Metanephros (tissue), 1 donor: ENCODE measurements around the gene MAP3K9. TPM values are rescaled to one million over a fixed set of nuclear protein-coding genes. Genes with fewer than 3 reads are reported as not detected.

ENCODE experiments used
- total RNA-seq: library from RNA; depleted of rRNA; stranded (reverse); fragments of >200 nt; gene quantifications from one replicate; pipeline ENCODE4 v1.2.3, GENCODE V29; 2014

Gene MAP3K9
- total RNA-seq: 4.0 TPM

DNA sequence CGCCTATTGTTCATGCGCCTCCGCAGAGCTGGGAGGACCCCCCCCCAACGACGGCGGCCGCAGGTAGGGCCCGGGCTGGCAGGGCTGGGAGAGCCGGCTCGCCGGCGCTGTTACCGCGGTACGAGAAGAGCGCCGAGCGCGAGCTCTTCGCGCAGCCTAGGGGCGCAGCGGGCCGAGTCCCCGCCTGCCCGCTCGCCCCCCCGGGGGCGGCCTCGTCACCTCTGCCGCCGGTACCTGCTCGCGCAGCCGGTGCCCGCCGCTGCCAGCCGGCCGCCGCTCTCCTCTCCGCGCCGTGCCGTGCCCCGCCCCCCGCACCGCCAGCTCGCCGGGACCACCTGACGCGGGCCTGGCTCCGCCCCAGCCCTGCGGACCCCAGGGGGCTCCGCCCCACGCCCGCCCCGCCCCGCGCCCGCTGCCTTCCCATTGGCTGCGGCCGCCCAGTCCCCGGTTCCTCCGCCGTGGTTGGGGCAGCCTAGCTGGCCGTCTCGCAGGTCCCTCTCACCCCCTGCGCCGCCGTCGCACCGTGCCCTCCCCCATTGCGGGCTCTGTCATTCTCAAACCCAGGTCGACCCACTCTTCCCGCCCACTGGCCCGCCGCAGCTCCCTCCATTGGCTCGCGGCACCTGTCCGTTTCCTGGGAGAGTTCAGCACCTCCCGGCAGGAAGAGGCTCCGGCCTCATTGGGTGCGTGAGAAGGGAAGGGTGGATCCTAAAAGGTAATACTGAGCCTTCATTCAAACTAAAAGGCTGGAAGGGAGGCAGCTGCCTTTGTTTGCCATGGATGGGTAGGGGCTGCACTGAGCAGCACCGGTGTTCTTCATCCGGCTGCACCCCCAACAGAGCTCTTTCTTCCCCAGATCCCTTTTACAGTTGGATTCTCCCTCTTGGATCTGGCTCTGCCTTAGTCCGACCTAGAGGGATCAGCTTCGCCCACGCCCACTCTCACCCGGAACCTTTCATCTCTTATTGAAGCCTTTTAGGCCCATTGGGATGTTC is at the start of gene MAP3K9:
Gene MAP3K9 (minus strand): TSS at position 289 of the 995 bp plus-strand sequence. CDS start 342 bp downstream, outside the sequence.

Other genes starting within 250 kb of the MAP3K9 start
- 44.8 TPM for gene MED6, start 208.9 kb downstream of the MAP3K9 start, total RNA-seq
- gene TTC9, start 167.6 kb downstream of the MAP3K9 start, total RNA-seq: 1.8 TPM
- gene PCNX1, start 97.9 kb upstream of the MAP3K9 start, total RNA-seq: 85.7 TPM